Measurements from ENCODE around the gene KCNIP3. TPM values are rescaled to one million over a fixed set of nuclear protein-coding genes. Genes with fewer than 3 reads are reported as not detected.

Gene KCNIP3
- total RNA-seq, 1 donor from 2014 or later, result 0.64 TPM

DNA sequence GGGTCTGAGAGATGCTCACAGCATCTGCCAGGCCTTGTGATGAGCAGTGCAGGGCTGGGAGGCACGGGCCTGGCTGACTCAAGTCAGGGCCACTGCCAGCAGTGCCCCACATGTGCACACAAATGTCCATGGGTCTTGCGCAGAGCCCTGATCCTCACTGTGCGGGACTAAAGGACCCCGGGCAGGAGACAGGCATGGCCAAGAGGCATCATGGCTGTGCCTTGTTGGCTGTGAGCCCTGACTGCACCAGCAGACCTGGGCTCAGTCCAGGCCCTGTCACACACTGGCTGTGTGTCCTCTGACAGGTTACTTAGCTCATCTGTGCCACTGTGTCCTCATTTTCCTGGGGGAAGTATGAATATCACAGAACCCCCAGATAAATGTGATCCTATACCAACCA is 4.0 kb downstream of the KCNIP3 start:
- H3K36me3 ChIP-seq, result no peaks in the 10 kb centered on the region
- no peaks in the 10 kb centered on the region for H3K79me2 ChIP-seq (ENCODE audit: low read depth)
- no peaks in the 10 kb centered on the region for H3K27me3 ChIP-seq
- no peak overlapping the region for H3K4me3 ChIP-seq
- H3K9ac ChIP-seq, result no peak overlapping the region
- no peak overlapping the region for H2AFZ ChIP-seq (replicated peaks)
- no peaks in the 10 kb centered on the region for H3F3A ChIP-seq (ENCODE audit: low read depth)
- Mint-ChIP-seq H3K36me3 (no peaks in the 10 kb centered on the region), H3K4me3 (no peak overlapping the region), H3K9me3 (no peaks in the 10 kb centered on the region), H3K4me1 (peaks cover 24% of the 10 kb centered on the region), H3K27ac (no peak overlapping the region), H3K27me3 (ENCODE audit: insufficient read depth, low read depth) (peaks cover 5% of the 10 kb centered on the region)
- H3K27ac ChIP-seq, result no peak overlapping the region
- no peak overlapping the region for H3K4me2 ChIP-seq
- H3K4me1 ChIP-seq, result no peaks in the 10 kb centered on the region
- no peaks in the 10 kb centered on the region for H3K9me3 ChIP-seq (ENCODE audit: low read depth)
- H4K20me1 ChIP-seq (ENCODE audit: low read depth), result no peaks in the 10 kb centered on the region
- no peak for DNase-seq (ENCODE audit: low spot score)
- TF ChIP-seq EZH2 (IDR thresholded peaks at IDR 0.05) (no peak), EZH2phosphoT487 (IDR thresholded peaks at IDR 0.05) (no peak)
- TF ChIP-seq, protein P1, sequence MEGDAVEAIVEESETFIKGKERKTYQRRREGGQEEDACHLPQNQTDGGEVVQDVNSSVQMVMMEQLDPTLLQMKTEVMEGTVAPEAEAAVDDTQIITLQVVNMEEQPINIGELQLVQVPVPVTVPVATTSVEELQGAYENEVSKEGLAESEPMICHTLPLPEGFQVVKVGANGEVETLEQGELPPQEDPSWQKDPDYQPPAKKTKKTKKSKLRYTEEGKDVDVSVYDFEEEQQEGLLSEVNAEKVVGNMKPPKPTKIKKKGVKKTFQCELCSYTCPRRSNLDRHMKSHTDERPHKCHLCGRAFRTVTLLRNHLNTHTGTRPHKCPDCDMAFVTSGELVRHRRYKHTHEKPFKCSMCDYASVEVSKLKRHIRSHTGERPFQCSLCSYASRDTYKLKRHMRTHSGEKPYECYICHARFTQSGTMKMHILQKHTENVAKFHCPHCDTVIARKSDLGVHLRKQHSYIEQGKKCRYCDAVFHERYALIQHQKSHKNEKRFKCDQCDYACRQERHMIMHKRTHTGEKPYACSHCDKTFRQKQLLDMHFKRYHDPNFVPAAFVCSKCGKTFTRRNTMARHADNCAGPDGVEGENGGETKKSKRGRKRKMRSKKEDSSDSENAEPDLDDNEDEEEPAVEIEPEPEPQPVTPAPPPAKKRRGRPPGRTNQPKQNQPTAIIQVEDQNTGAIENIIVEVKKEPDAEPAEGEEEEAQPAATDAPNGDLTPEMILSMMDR (IDR thresholded peaks at IDR 0.05), result no peak

DNA sequence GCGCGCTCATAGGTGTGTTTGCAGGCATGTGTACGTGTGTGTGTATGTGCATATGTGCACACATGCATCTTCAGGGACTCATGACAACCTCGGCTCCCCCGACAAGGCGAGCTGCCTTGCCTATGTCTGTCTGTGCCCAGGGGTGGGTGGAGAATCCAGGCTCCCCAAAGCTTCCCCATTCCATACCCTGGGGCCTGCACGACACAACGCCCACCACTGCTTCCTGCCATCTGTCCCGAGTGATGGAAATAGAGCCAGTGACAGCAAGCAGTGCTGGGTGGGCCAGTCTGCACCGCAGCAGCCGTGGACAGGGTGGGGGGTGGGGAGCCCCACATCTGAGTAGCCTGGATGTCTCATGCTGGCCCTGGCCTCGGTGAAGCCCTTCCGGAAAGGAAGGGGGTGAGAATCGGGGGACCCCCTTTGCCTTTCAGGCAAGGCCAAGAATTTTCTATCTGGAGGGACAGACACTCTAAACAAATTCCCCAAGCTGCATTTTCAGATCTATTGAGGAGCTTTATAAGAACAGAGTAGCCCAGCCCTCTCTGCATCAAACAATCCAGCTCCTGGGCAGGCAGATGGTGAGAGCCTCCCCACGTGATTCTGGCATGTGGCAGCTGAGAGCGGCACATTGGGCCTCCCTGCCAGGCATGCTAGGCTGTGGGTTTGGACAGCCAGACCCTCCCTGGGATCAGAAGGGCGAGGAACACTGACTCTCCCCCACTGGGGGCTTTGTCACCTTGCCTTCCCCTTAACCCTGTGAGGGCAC is 4.9 kb downstream of the KCNIP3 start:
- no peak overlapping the region for H3K4me3 Mint-ChIP-seq
- H3K36me3 Mint-ChIP-seq, result no peaks in the 10 kb centered on the region
- no peaks in the 10 kb centered on the region for H3F3A ChIP-seq (ENCODE audit: low read depth)
- no peak overlapping the region for H3K4me3 ChIP-seq
- no peak overlapping the region for H3K27ac Mint-ChIP-seq
- no peak for DNase-seq (ENCODE audit: low spot score)
- H3K9ac ChIP-seq, result no peak overlapping the region
- no peaks in the 10 kb centered on the region for H4K20me1 ChIP-seq (ENCODE audit: low read depth)
- TF ChIP-seq, protein P1 (IDR thresholded peaks at IDR 0.05), result no peak
- TF ChIP-seq EZH2phosphoT487 (IDR thresholded peaks at IDR 0.05) (no peak), EZH2 (IDR thresholded peaks at IDR 0.05) (no peak)
- no peaks in the 10 kb centered on the region for H3K9me3 Mint-ChIP-seq
- H3K4me2 ChIP-seq, result no peak overlapping the region
- H3K27me3 ChIP-seq, result no peaks in the 10 kb centered on the region
- H3K4me1 Mint-ChIP-seq, result peaks cover 20% of the 10 kb centered on the region
- peaks cover 6% of the 10 kb centered on the region for H3K27me3 Mint-ChIP-seq (ENCODE audit: insufficient read depth, low read depth)
- no peak overlapping the region for H3K27ac ChIP-seq
- no peak overlapping the region for H2AFZ ChIP-seq (replicated peaks)
- H3K36me3 ChIP-seq, result no peaks in the 10 kb centered on the region
- no peaks in the 10 kb centered on the region for H3K4me1 ChIP-seq
- H3K9me3 ChIP-seq (ENCODE audit: low read depth), result no peaks in the 10 kb centered on the region
- no peaks in the 10 kb centered on the region for H3K79me2 ChIP-seq (ENCODE audit: low read depth)

GRCh38 chr2:95303191-95303919 is 6.2 kb downstream of the KCNIP3 start:
- Mint-ChIP-seq H3K9me3 (no peaks in the 10 kb centered on the region), H3K4me1 (peaks cover 12% of the 10 kb centered on the region), H3K27ac (peak overlapping the region; percentile 82), H3K4me3 (no peak overlapping the region), H3K36me3 (no peaks in the 10 kb centered on the region), H3K27me3 (ENCODE audit: insufficient read depth, low read depth) (peaks cover 6% of the 10 kb centered on the region)
- Histone ChIP-seq H3K4me1 (no peaks in the 10 kb centered on the region), H3K27ac (no peak overlapping the region), H3K9me3 (ENCODE audit: low read depth) (no peaks in the 10 kb centered on the region), H3K4me3 (no peak overlapping the region), H3K36me3 (no peaks in the 10 kb centered on the region), H4K20me1 (ENCODE audit: low read depth) (no peaks in the 10 kb centered on the region), H3F3A (ENCODE audit: low read depth) (no peaks in the 10 kb centered on the region), H3K4me2 (no peak overlapping the region), H3K79me2 (ENCODE audit: low read depth) (no peaks in the 10 kb centered on the region), H3K27me3 (no peaks in the 10 kb centered on the region), H2AFZ (replicated peaks) (no peak overlapping the region), H3K9ac (no peak overlapping the region)
- DNase-seq (ENCODE audit: low spot score), result no peak
- TF ChIP-seq EZH2phosphoT487 (IDR thresholded peaks at IDR 0.05) (no peak), EZH2 (IDR thresholded peaks at IDR 0.05) (no peak)
- TF ChIP-seq, protein P1 (IDR thresholded peaks at IDR 0.05), result no peak

Measured in neural progenitor cell (in vitro differentiated cells).